HepG2 (cell line): ENCODE measurements around the gene PPP2R5E.

Experiments
- BRF2 ChIP-seq: sonication (generic); formaldehyde crosslinking; IDR thresholded peaks from 2 replicates; pipeline ENCODE4 v1.8.1; 2022; ENCODE audit warnings: mild to moderate bottlenecking, missing genetic modification reagents
- EHMT2 ChIP-seq: fragments of 200-600 bp; sonication (generic); IDR thresholded peaks from 2 replicates; pipeline ENCODE4 v1.7.0; 2017; ENCODE audit warnings: antibody characterized with exemption, low read depth, low read length, borderline replicate concordance
- EZH2 ChIP-seq: conservative IDR thresholded peaks from 2 replicates; pipeline ENCODE4 v1.6.1; 2012; ENCODE audit warnings: mild to moderate bottlenecking, low read depth, low read length, moderate library complexity
- TAF1 ChIP-seq: sonication (generic); formaldehyde crosslinking; IDR thresholded peaks from 2 replicates; pipeline ENCODE4 v1.4.0; 2020; ENCODE audit warnings: missing genetic modification reagents

GRCh38 chr14:63342371-63342770 lies 200.8 kb downstream of the PPP2R5E start:
- TF ChIP-seq BRF2 = no peak
- TF ChIP-seq EZH2 = no peak
- no peak for TF ChIP-seq TAF1
- TF ChIP-seq EHMT2 = no peak
